Effector memory CD8-positive, alpha-beta T cell (primary cell): Measurements from ENCODE around the gene STAC.
"Not testable (repeated sequence)": the region's sequence is repeated elsewhere in the genome, so short reads cannot be mapped to it uniquely, and the experiment has no call there.

ENCODE experiments used
- ATAC-seq: fragments of 150-1000 bp; cut with Tn5 transposase; replicated peaks from 2 replicates; pipeline ENCODE4 v1.10.0; 2021; ENCODE audit warnings: mild to moderate bottlenecking, moderate library complexity
- DNase-seq, 3 experiments: peaks; one replicate each; pipeline ENCODE4 v3.0.0; 2021
- H3K27ac Mint-ChIP-seq, 2 donors: one replicate each; pipeline ENCODE4 v1.8.0; 2022; ENCODE audit warnings: mild to moderate bottlenecking in 2 of 2, mixed read lengths in 2 of 2, moderate library complexity in 2 of 2
- H3K27me3 Mint-ChIP-seq, 2 donors: one replicate each; pipeline ENCODE4 v1.8.0; 2022; ENCODE audit warnings: mixed read lengths in 2 of 2
- H3K36me3 Mint-ChIP-seq: one replicate; pipeline ENCODE4 v1.8.0; 2022; ENCODE audit warnings: mild to moderate bottlenecking, moderate library complexity, mixed read lengths; ENCODE audit not compliant: insufficient read depth
- H3K4me1 Mint-ChIP-seq, 2 donors: one replicate each; pipeline ENCODE4 v1.8.0; 2022; ENCODE audit warnings: low read depth in 2 of 2, mixed read lengths in 2 of 2
- H3K4me3 Mint-ChIP-seq, 2 donors: one replicate each; pipeline ENCODE4 v1.8.0; 2022; ENCODE audit warnings: mild to moderate bottlenecking in 2 of 2, mixed read lengths in 2 of 2, moderate library complexity in 2 of 2
- H3K9me3 Mint-ChIP-seq, 2 donors: one replicate each; pipeline ENCODE4 v1.8.0; 2022; ENCODE audit warnings: mixed read lengths in 2 of 2

STAC gene

GRCh38 chr3:36562945-36563344, 182.6 kb downstream of the STAC start:
- no peaks in the 10 kb centered on the region for H3K36me3 Mint-ChIP-seq
- H3K9me3 Mint-ChIP-seq = peaks cover 0 to 1% of the 10 kb centered on the region in 2 donors
- no peak for ATAC-seq
- DNase-seq = no peak
- H3K4me3 Mint-ChIP-seq = no peak overlapping the region
- H3K27ac Mint-ChIP-seq = no peak overlapping the region
- no peaks in the 10 kb centered on the region for H3K4me1 Mint-ChIP-seq
- H3K27me3 Mint-ChIP-seq = peaks cover 0 to 9% of the 10 kb centered on the region in 2 donors

GRCh38 chr3:36575241-36575640, 194.9 kb downstream of the STAC start:
- Mint-ChIP-seq H3K4me3 (no peak overlapping the region), H3K27ac (no peak overlapping the region), H3K27me3 (no peaks in the 10 kb centered on the region), H3K36me3 (no peaks in the 10 kb centered on the region), H3K9me3 (peaks cover 10 to 23% of the 10 kb centered on the region in 2 donors), H3K4me1 (no peaks in the 10 kb centered on the region)
- ATAC-seq (no peak), DNase-seq (no peak)

- ATAC-seq, DNase-seq, H3K4me3 Mint-ChIP-seq, H3K27me3 Mint-ChIP-seq, H3K4me1 Mint-ChIP-seq, H3K27ac Mint-ChIP-seq, H3K36me3 Mint-ChIP-seq: not testable (repeated sequence)
- peaks cover 12 to 30% of the 10 kb centered on the region in 2 donors for H3K9me3 Mint-ChIP-seq
These were observed 198.1 kb downstream of the STAC start for GRCh38 chr3:36578418-36578817.

DNA sequence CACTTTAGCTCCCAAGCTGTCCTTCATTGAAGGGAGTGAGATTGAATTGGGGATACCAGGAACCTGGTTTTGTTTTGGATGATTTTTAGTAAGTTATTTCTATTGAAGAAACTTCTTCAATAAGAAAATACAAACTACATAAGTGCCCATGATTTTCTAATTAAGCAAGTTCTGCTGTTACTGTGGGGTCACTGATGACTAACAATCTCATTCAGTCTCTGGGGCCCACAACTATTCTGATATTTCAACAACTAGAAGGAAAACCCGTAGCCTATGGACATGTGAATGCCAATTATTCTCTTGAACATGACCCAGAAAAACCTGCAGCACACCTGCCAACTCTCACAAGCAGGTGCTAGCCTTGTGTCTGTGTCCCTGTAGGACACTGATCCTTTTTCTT, 199.4 kb downstream of the STAC start:
- DNase-seq (no peak), ATAC-seq (no peak)
- Mint-ChIP-seq H3K27ac (no peak overlapping the region), H3K4me1 (no peaks in the 10 kb centered on the region), H3K36me3 (no peaks in the 10 kb centered on the region), H3K9me3 (peaks cover 6 to 22% of the 10 kb centered on the region in 2 donors), H3K4me3 (no peak overlapping the region), H3K27me3 (peaks cover 0 to 6% of the 10 kb centered on the region in 2 donors)

GRCh38 chr3:36580716-36581115, 200.4 kb downstream of the STAC start:
- Mint-ChIP-seq H3K36me3 (no peaks in the 10 kb centered on the region), H3K27ac (no peak overlapping the region), H3K4me3 (no peak overlapping the region), H3K27me3 (peaks cover 0 to 6% of the 10 kb centered on the region in 2 donors), H3K9me3 (peaks cover 6 to 22% of the 10 kb centered on the region in 2 donors), H3K4me1 (no peaks in the 10 kb centered on the region)
- ATAC-seq = no peak
- no peak for DNase-seq

GRCh38 chr3:36591959-36592358, 211.7 kb downstream of the STAC start:
- Mint-ChIP-seq H3K27me3 (peaks cover 12 to 17% of the 10 kb centered on the region in 2 donors), H3K36me3 (no peaks in the 10 kb centered on the region), H3K4me1 (no peaks in the 10 kb centered on the region), H3K4me3 (no peak overlapping the region), H3K27ac (no peak overlapping the region), H3K9me3 (peaks cover 0 to 5% of the 10 kb centered on the region in 2 donors)
- DNase-seq (no peak), ATAC-seq (no peak)

DNA sequence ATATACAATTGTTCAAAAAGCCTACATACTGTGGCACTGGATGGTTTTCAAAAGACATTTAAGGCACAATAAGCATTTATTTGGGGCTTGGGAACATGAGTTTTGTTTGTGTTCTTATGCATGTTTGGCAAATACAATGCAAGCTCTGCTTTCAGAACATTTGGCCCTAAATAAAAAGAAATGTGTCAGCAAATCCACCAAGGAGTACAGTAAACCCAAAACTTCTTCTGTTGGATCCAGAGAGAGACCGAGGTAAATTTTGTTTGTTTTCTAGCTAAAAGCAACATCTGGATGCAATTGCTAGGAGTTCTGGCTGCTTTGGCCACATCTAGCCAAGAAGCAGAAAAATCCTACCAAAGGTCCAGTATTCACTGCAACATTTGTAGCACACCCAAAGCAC, 215.2 kb downstream of the STAC start:
- no peaks in the 10 kb centered on the region for H3K4me1 Mint-ChIP-seq
- ATAC-seq (no peak), DNase-seq (no peak)
- H3K27me3 Mint-ChIP-seq = peaks cover 17 to 22% of the 10 kb centered on the region in 2 donors
- no peaks in the 10 kb centered on the region for H3K36me3 Mint-ChIP-seq
- no peaks in the 10 kb centered on the region for H3K9me3 Mint-ChIP-seq
- no peak overlapping the region for H3K4me3 Mint-ChIP-seq
- no peak overlapping the region for H3K27ac Mint-ChIP-seq

DNA sequence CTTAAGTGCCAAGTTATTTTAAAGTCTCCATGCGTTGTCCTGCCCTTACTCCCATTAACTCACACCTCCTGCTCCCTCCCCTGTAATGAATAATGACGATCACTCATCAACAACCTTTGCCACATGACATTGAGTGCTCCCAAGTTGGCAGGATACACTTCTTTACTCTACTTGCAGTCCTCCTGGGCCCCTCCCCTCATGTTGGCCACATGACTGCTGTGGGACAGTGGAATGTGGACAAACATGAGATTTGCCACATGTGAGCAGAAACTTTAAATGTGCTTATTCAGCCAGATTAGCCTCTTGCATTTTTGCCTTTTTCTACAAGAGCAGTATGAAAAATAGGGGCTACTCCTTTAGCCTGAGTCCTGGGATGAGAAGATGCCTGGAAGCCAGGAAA, 216.1 kb downstream of the STAC start:
- Mint-ChIP-seq H3K9me3 (no peaks in the 10 kb centered on the region), H3K27me3 (peaks cover 17 to 29% of the 10 kb centered on the region in 2 donors), H3K36me3 (no peaks in the 10 kb centered on the region), H3K4me3 (no peak overlapping the region), H3K4me1 (no peaks in the 10 kb centered on the region), H3K27ac (no peak overlapping the region)
- no peak for ATAC-seq
- DNase-seq = no peak

DNA sequence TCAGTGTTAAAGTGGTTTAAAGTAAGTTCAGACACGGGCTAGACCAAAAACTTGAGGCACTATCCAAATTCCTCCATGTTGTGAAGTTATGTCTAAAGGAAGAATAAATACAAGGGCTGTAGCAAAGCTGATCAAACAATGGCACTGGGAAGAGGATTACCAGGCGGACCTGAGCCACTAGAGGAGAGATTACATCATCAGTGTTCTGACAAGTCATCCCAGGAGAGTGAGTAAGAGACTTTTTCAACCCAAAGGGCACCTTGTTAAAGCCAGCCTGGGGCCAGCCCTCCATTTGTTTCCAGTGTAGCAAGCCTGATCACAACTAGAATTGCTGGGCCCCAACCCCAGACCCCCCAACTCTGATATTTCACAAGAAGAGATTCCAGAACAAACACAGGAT, 217.1 kb downstream of the STAC start:
- peaks cover 17 to 33% of the 10 kb centered on the region in 2 donors for H3K27me3 Mint-ChIP-seq
- H3K4me3 Mint-ChIP-seq = no peak overlapping the region
- H3K4me1 Mint-ChIP-seq = no peaks in the 10 kb centered on the region
- no peak overlapping the region for H3K27ac Mint-ChIP-seq
- H3K36me3 Mint-ChIP-seq = no peaks in the 10 kb centered on the region
- no peak for ATAC-seq
- DNase-seq = no peak
- no peaks in the 10 kb centered on the region for H3K9me3 Mint-ChIP-seq
